H1 (cell line): ENCODE results near the gene LMNB1. TPM values are rescaled to one million over a fixed set of nuclear protein-coding genes. Genes with fewer than 3 reads are reported as not detected.

ENCODE experiments used
- CTCF ChIA-PET: fragments of 300-600 bp; sonication (Branson Sonifier 250); formaldehyde crosslinking; loops from one replicate; lab custom pipeline; 2021; ENCODE audit not compliant: partially characterized antibody; lab: Charles Lee
- POLR2A ChIA-PET: fragments of 300-600 bp; sonication (Branson Sonifier 250); formaldehyde crosslinking; loops from one replicate; lab custom pipeline; 2021; ENCODE audit warnings: inconsistent platforms; ENCODE audit not compliant: partially characterized antibody; lab: Charles Lee
- DNase-seq, 2 experiments: peaks; one replicate each; pipeline versions ENCODE4 v3.0.0 to v3.0.0-alpha.2; 2010 to 2022; ENCODE audit warnings: low spot score in 2 of 2, low read depth in 1 of 2, mixed read lengths in 1 of 2
- FAIRE-seq: peaks from 2 replicates; lab custom pipeline; 2011; peaks lifted over from hg19 to GRCh38; lab: Jason Lieb, UNC
- H2AFZ ChIP-seq: 2 replicates; pipeline ENCODE4 v1.8.1; 2012; ENCODE audit warnings: low read length, inconsistent platforms
- H2AK5ac ChIP-seq: 2 replicates; pipeline ENCODE4 v1.6.1; 2013; ENCODE audit warnings: low read depth, low read length
- H2BK120ac ChIP-seq: replicated peaks from 2 replicates; pipeline ENCODE3; 2013; ENCODE audit warnings: low read depth, low read length, inconsistent platforms
- H2BK12ac ChIP-seq: 2 replicates; pipeline ENCODE4 v1.6.1; 2013; ENCODE audit warnings: low read depth, low read length
- H2BK15ac ChIP-seq: 2 replicates; pipeline ENCODE4 v1.6.1; 2013; ENCODE audit warnings: low read length
- H2BK20ac ChIP-seq: 2 replicates; pipeline ENCODE4 v1.6.1; 2013; ENCODE audit warnings: low read length
- H2BK5ac ChIP-seq: 2 replicates; pipeline ENCODE4 v1.6.1; 2013; ENCODE audit warnings: low read depth, low read length
- H3K14ac ChIP-seq: 2 replicates; pipeline ENCODE4 v1.6.1; 2013; ENCODE audit warnings: inconsistent platforms; ENCODE audit not compliant: insufficient read length
- H3K18ac ChIP-seq: 2 replicates; pipeline ENCODE4 v1.6.1; 2013; ENCODE audit warnings: low read length; ENCODE audit errors: extremely low read depth
- H3K23ac ChIP-seq: 2 replicates; pipeline ENCODE4 v1.6.1; 2013; ENCODE audit warnings: inconsistent platforms; ENCODE audit not compliant: insufficient read length
- H3K23me2 ChIP-seq: 2 replicates; pipeline ENCODE4 v1.6.1; 2013; ENCODE audit warnings: low read depth, low read length
- H3K27ac ChIP-seq: 2 replicates; pipeline ENCODE4 v1.6.1; 2011; ENCODE audit warnings: low read depth, low read length, inconsistent platforms
- H3K27me3 ChIP-seq, 4 experiments: replicated peaks in 1 of 4; 1 replicate in 1 of 4; 2 replicates in 3 of 4; pipeline versions ENCODE4 v1.6.1 to v1.8.1; 2011 to 2013; ENCODE audit warnings: low read length in 3 of 4, mild to moderate bottlenecking in 3 of 4, inconsistent platforms in 2 of 4, mixed read lengths in 2 of 4, moderate library complexity in 1 of 4; ENCODE audit not compliant: control insufficient read depth in 3 of 4, insufficient read depth in 3 of 4; ENCODE audit errors: extremely low read depth in 1 of 4
- H3K36me3 ChIP-seq, 4 experiments: 2 replicates each; pipeline versions ENCODE4 v1.6.1 to v1.8.1; 2011 to 2013; ENCODE audit warnings: mild to moderate bottlenecking in 4 of 4, low read length in 3 of 4, moderate library complexity in 2 of 4, control low read depth in 1 of 4, inconsistent platforms in 1 of 4; ENCODE audit not compliant: insufficient read depth in 4 of 4, control insufficient read depth in 2 of 4
- H3K4ac ChIP-seq: replicated peaks from 2 replicates; pipeline ENCODE3; 2013; ENCODE audit warnings: low read length, low read depth, mixed read lengths, inconsistent platforms; ENCODE audit not compliant: insufficient read length
- H3K4me1 ChIP-seq, 4 experiments: replicated peaks in 1 of 4; 1 replicate in 1 of 4; 2 replicates in 3 of 4; pipeline versions ENCODE4 v1.6.1 to v1.8.1; 2011 to 2013; ENCODE audit warnings: low read length in 3 of 4, inconsistent platforms in 2 of 4, mixed read lengths in 1 of 4; ENCODE audit not compliant: insufficient read depth in 4 of 4, control insufficient read depth in 3 of 4
- H3K4me2 ChIP-seq, 2 experiments: 2 replicates each; pipeline versions ENCODE4 v1.6.1 to v1.8.1; 2011 to 2013; ENCODE audit warnings: low read depth in 2 of 2, low read length in 2 of 2, control low read depth in 1 of 2, inconsistent platforms in 1 of 2, mild to moderate bottlenecking in 1 of 2; ENCODE audit not compliant: insufficient read depth in 1 of 2
- H3K4me3 ChIP-seq, 4 experiments: fragments of 200-600, 300-600 bp in 1 of 4; sonication (generic), shearing (Covaris generic), sonication (Bioruptor Twin) in 1 of 4; 2 replicates each; pipeline versions ENCODE4 v1.5.1 to v1.8.1; 2011 to 2016; ENCODE audit warnings: low read length in 4 of 4, low read depth in 3 of 4, control low read depth in 2 of 4, inconsistent platforms in 2 of 4, mild to moderate bottlenecking in 2 of 4, mixed read lengths in 1 of 4, moderate library complexity in 1 of 4; ENCODE audit not compliant: insufficient read depth in 2 of 4; ENCODE audit errors: extremely low read depth in 1 of 4
- H3K56ac ChIP-seq: replicated peaks from 2 replicates; pipeline ENCODE3; 2013; ENCODE audit warnings: low read depth, mild to moderate bottlenecking, mixed read lengths, low read length, inconsistent platforms; ENCODE audit not compliant: insufficient read length
- H3K79me1 ChIP-seq: 2 replicates; pipeline ENCODE4 v1.6.1; 2013; ENCODE audit warnings: low read depth, low read length, control low read depth
- H3K79me2 ChIP-seq, 2 experiments: 2 replicates each; pipeline versions ENCODE4 v1.6.1 to v1.8.1; 2012 to 2013; ENCODE audit warnings: low read length in 2 of 2, mild to moderate bottlenecking in 2 of 2, inconsistent platforms in 1 of 2; ENCODE audit not compliant: insufficient read depth in 2 of 2, control insufficient read depth in 1 of 2
- H3K9ac ChIP-seq, 4 experiments: replicated peaks in 1 of 4; 1 replicate in 1 of 4; 2 replicates in 3 of 4; pipeline versions ENCODE4 v1.6.1 to v1.8.1; 2011 to 2013; ENCODE audit warnings: low read depth in 3 of 4, low read length in 3 of 4, control low read depth in 2 of 4, mild to moderate bottlenecking in 2 of 4, moderate library complexity in 2 of 4, inconsistent platforms in 1 of 4; ENCODE audit errors: extremely low read depth in 1 of 4
- H3K9me3 ChIP-seq, 2 experiments: 2 replicates each; pipeline versions ENCODE4 v1.6.1 to v1.8.1; 2012 to 2013; ENCODE audit warnings: mild to moderate bottlenecking in 2 of 2, moderate library complexity in 2 of 2, control low read depth in 1 of 2, inconsistent platforms in 1 of 2, low read depth in 1 of 2, low read length in 1 of 2, mixed read lengths in 1 of 2; ENCODE audit not compliant: insufficient read depth in 2 of 2
- H4K20me1 ChIP-seq, 2 experiments: replicated peaks in 1 of 2; 2 replicates each; pipeline versions ENCODE3 to v1.8.1; 2011 to 2013; ENCODE audit warnings: inconsistent platforms in 2 of 2, low read length in 2 of 2, mild to moderate bottlenecking in 1 of 2; ENCODE audit not compliant: insufficient read depth in 2 of 2, control insufficient read depth in 1 of 2
- H4K5ac ChIP-seq: 2 replicates; pipeline ENCODE4 v1.6.1; 2013; ENCODE audit warnings: low read length, low read depth, mixed read lengths, inconsistent platforms; ENCODE audit not compliant: insufficient read length
- H4K8ac ChIP-seq: 2 replicates; pipeline ENCODE4 v1.8.0; 2013; ENCODE audit warnings: mild to moderate bottlenecking, moderate library complexity, low read length, inconsistent platforms; ENCODE audit not compliant: insufficient read depth; ENCODE audit errors: extremely low read depth
- H4K91ac ChIP-seq: replicated peaks from 2 replicates; pipeline ENCODE3; 2013; ENCODE audit warnings: low read length, mixed read lengths, inconsistent platforms; ENCODE audit not compliant: insufficient read length
- CBX8 ChIP-seq: fragments of 300-800, 300-1000 bp; sonication (generic); IDR thresholded peaks from 2 replicates; pipeline ENCODE4 v1.7.1; 2016; ENCODE audit warnings: low read depth, low read length, borderline replicate concordance
- CHD2 ChIP-seq: IDR thresholded peaks from 2 replicates; pipeline ENCODE4 v1.6.1; 2012; ENCODE audit warnings: low read length, improper control_type of control experiment
- EP300 ChIP-seq, 2 experiments: IDR thresholded peaks; 1 replicate in 1 of 2; 2 replicates in 1 of 2; pipeline ENCODE4 v1.6.1; 2011 to 2012; ENCODE audit warnings: low read depth in 2 of 2, low read length in 2 of 2, mild to moderate bottlenecking in 2 of 2, borderline replicate concordance in 1 of 2, inconsistent platforms in 1 of 2, moderate library complexity in 1 of 2
- EZH2 ChIP-seq: fragments of 200-600 bp; sonication (generic); IDR thresholded peaks from 2 replicates; pipeline ENCODE4 v1.7.1; 2012; ENCODE audit warnings: low read depth, mild to moderate bottlenecking, moderate library complexity, low read length, inconsistent platforms; ENCODE audit not compliant: severe bottlenecking
- GABPA ChIP-seq: IDR thresholded peaks from 2 replicates; pipeline ENCODE4 v1.6.1; 2011; ENCODE audit warnings: mild to moderate bottlenecking, low read length, moderate library complexity, borderline replicate concordance; ENCODE audit not compliant: insufficient read depth
- HDAC6 ChIP-seq: IDR thresholded peaks from one replicate; pipeline ENCODE4 v1.7.1; 2012; ENCODE audit warnings: low read depth, mild to moderate bottlenecking, inconsistent platforms, low read length, moderate library complexity
- KDM4A ChIP-seq: IDR thresholded peaks from one replicate; pipeline ENCODE4 v1.7.1; 2012; ENCODE audit warnings: low read depth, mild to moderate bottlenecking, moderate library complexity, low read length, inconsistent platforms; ENCODE audit not compliant: severe bottlenecking
- NRF1 ChIP-seq: IDR thresholded peaks from 2 replicates; pipeline ENCODE4 v1.6.1; 2011; ENCODE audit warnings: mild to moderate bottlenecking, low read depth, low read length, improper control_type of control experiment
- POU5F1 ChIP-seq: IDR thresholded peaks from 2 replicates; pipeline ENCODE4 v1.6.1; 2011; ENCODE audit warnings: low read depth, mild to moderate bottlenecking, low read length, moderate library complexity
- SP4 ChIP-seq: IDR thresholded peaks from 2 replicates; pipeline ENCODE4 v1.6.1; 2012; ENCODE audit warnings: low read length, inconsistent platforms
- TEAD4 ChIP-seq: IDR thresholded peaks from 2 replicates; pipeline ENCODE4 v1.6.1; 2012; ENCODE audit warnings: low read depth, low read length, inconsistent platforms, mixed read lengths
- YY1 ChIP-seq: IDR thresholded peaks from 2 replicates; pipeline ENCODE4 v1.6.1; 2011; ENCODE audit warnings: low read depth, mild to moderate bottlenecking, low read length
- WGBS, 2 experiments: shearing (Covaris generic) in 1 of 2; methylation state at CpG; one replicate each; pipeline versions ENCODE4 v1.1.6 to v1.1.7; 2013 to 2015; ENCODE audit warnings: low lambda C conversion rate in 2 of 2, mixed read lengths in 2 of 2, inconsistent platforms in 1 of 2, low coverage in 1 of 2, missing lambda C conversion rate in 1 of 2; ENCODE audit not compliant: insufficient replicate concordance in 2 of 2, insufficient coverage in 1 of 2, insufficient read length in 1 of 2; ENCODE audit errors: extremely low coverage in 1 of 2, missing lambda C conversion rate in 1 of 2; 5-methylcytosine and 5-hydroxymethylcytosine counted together
- polyA plus RNA-seq, 7 experiments: library from polyadenylated mRNA; depleted of rRNA in 3 of 7; stranded (reverse) in 5 of 7; unstranded in 2 of 7; fragments of >200 nt in 5 of 7; fragments of 200-250 nt in 2 of 7; gene quantifications; 1 replicate in 5 of 7; 2 replicates in 1 of 7; 4 replicates in 1 of 7; pipeline versions ENCODE4 v1.2.1 to v1.2.3, GENCODE V29; 2011 to 2013; ENCODE audit warnings: missing spikeins in 2 of 7, mixed read lengths in 2 of 7
- total RNA-seq: library from RNA; stranded (reverse); fragmentation: NEBNext Ultra II Directional; extraction: Animal tissue kit (Norgen Biotek cat#: 25700); gene quantifications from 2 replicates; pipeline ENCODE4 v1.2.1, GENCODE V29; 2021
- TF ChIP-seq, protein P1 (sequence below): IDR thresholded peaks from 2 replicates; pipeline ENCODE4 v1.6.1; 2012; ENCODE audit warnings: low read length, inconsistent platforms

The LMNB1 gene
- total and polyA plus RNA-seq, 2 of the 8 experiments (the other 6 are each of a cell fraction or from before 2014, with no cell fraction given) = 73.5 to 225 TPM

DNA sequence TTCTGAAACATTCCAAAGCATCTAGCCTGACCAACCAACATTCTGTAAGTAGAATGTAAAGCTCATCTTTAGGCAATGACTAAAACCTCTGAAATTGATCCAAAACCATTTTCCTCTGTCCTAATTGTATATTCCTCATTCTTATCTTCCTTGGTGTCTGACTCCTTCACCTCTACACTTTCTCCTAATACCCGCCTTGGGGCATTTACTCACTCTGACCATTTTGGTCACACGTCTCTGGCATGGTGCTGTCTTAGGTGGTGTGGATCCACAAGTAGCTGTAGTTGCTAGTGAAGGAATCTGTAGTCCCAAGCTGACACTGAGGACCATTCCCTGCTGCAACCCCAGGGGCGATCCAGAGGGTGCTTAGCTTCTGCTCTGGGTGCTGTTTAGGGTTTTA, 40.8 kb upstream of the LMNB1 start:
- no peaks in the 10 kb centered on the region for H3K79me1 ChIP-seq
- ChIA-PET POLR2A (interaction anchor here (1.2 kb wide), 1 partner anchor 42 kb away, joined by 3 read pairs; no protein-coding TSS in a partner anchor), CTCF (interaction anchor here (0.9 to 1.6 kb wide), 3 partner anchors 8 to 60 kb away, joined by 3 to 8 read pairs (median 3); no protein-coding TSS in a partner anchor)
- no peak overlapping the region for H4K5ac ChIP-seq
- FAIRE-seq (no peak), DNase-seq (no peak)
- H2BK20ac ChIP-seq = no peak overlapping the region
- no peak overlapping the region for H3K56ac ChIP-seq
- no peak overlapping the region for H3K14ac ChIP-seq
- H2AFZ ChIP-seq = no peak overlapping the region; the same call in 1 of the 2 replicates
- H3K23ac ChIP-seq = no peak overlapping the region
- no peaks in the 10 kb centered on the region for H4K20me1 ChIP-seq
- H3K18ac ChIP-seq = no peak overlapping the region
- H2AK5ac ChIP-seq = no peak overlapping the region
- H3K9ac ChIP-seq = no peak overlapping the region
- H3K27me3 ChIP-seq = no peaks in the 10 kb centered on the region
- no peak overlapping the region for H4K8ac ChIP-seq
- no peak overlapping the region for H3K27ac ChIP-seq
- peaks cover 0 to 4% (median 0%) of the 10 kb centered on the region in 4 experiments; a peak in 1 of 7 replicates for H3K4me1 ChIP-seq
- no peak overlapping the region for H2BK5ac ChIP-seq
- no peak overlapping the region for H2BK12ac ChIP-seq
- H4K91ac ChIP-seq = no peak overlapping the region
- H3K9me3 ChIP-seq = no peaks in the 10 kb centered on the region
- H3K4me3 ChIP-seq = no peak overlapping the region
- no peak overlapping the region for H2BK120ac ChIP-seq
- H2BK15ac ChIP-seq = no peak overlapping the region
- H3K4me2 ChIP-seq = no peak overlapping the region
- no peaks in the 10 kb centered on the region for H3K79me2 ChIP-seq
- no peaks in the 10 kb centered on the region for H3K23me2 ChIP-seq
- H3K36me3 ChIP-seq = no peaks in the 10 kb centered on the region
- WGBS, 2 experiments = 97% methylated on average over 3 of the region's 3 CpGs; no CpG with 5 or more reads in 1 of the 2 experiments
- H3K4ac ChIP-seq = no peak overlapping the region
- TF ChIP-seq EP300 (IDR thresholded peaks at IDR 0.05; ENCODE audit: borderline replicate concordance in 1 of 2, low read depth in 2 of 2, low read length in 2 of 2) = no peak
- TF ChIP-seq, protein P1, sequence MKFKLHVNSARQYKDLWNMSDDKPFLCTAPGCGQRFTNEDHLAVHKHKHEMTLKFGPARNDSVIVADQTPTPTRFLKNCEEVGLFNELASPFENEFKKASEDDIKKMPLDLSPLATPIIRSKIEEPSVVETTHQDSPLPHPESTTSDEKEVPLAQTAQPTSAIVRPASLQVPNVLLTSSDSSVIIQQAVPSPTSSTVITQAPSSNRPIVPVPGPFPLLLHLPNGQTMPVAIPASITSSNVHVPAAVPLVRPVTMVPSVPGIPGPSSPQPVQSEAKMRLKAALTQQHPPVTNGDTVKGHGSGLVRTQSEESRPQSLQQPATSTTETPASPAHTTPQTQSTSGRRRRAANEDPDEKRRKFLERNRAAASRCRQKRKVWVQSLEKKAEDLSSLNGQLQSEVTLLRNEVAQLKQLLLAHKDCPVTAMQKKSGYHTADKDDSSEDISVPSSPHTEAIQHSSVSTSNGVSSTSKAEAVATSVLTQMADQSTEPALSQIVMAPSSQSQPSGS = no peak
- TF ChIP-seq YY1 = no peak
- no peak for TF ChIP-seq CBX8
- TF ChIP-seq CHD2 = no peak
- TF ChIP-seq SP4 = no peak
- no peak for TF ChIP-seq NRF1
- TF ChIP-seq GABPA = no peak
- TF ChIP-seq HDAC6 = no peak
- no peak for TF ChIP-seq TEAD4
- no peak for TF ChIP-seq POU5F1
- TF ChIP-seq EZH2 = no peak
- no peak for TF ChIP-seq KDM4A
